ENCODE results near the gene CACNA1C. TPM values are rescaled to one million over a fixed set of nuclear protein-coding genes. Genes with fewer than 3 reads are reported as not detected.

The CACNA1C gene
- polyA plus RNA-seq, 1 of the 3 experiments (the other 2 are of a cell fraction): 1.5 TPM

DNA sequence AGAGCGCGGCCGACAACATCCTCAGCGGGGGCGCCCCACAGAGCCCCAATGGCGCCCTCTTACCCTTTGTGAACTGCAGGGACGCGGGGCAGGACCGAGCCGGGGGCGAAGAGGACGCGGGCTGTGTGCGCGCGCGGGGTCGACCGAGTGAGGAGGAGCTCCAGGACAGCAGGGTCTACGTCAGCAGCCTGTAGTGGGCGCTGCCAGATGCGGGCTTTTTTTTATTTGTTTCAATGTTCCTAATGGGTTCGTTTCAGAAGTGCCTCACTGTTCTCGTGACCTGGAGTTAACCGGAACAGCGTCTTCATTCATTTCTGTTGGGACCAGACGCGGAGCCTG, 638.2 kb downstream of the CACNA1C start (continued):
- TF ChIP-seq NFIC (IDR thresholded peaks at IDR 0.05; ENCODE audit: borderline replicate concordance) (no peak), JUND (IDR thresholded peaks at IDR 0.05) (no peak), RCOR1 (IDR thresholded peaks at IDR 0.05; ENCODE audit: low read length) (no peak), RFX5 (IDR thresholded peaks at IDR 0.05; ENCODE audit: low read length) (no peak), GABPA (IDR thresholded peaks at IDR 0.05; ENCODE audit: low read depth) (no peak), FOXM1 (IDR thresholded peaks at IDR 0.05; ENCODE audit: low read depth) (no peak)

DNA sequence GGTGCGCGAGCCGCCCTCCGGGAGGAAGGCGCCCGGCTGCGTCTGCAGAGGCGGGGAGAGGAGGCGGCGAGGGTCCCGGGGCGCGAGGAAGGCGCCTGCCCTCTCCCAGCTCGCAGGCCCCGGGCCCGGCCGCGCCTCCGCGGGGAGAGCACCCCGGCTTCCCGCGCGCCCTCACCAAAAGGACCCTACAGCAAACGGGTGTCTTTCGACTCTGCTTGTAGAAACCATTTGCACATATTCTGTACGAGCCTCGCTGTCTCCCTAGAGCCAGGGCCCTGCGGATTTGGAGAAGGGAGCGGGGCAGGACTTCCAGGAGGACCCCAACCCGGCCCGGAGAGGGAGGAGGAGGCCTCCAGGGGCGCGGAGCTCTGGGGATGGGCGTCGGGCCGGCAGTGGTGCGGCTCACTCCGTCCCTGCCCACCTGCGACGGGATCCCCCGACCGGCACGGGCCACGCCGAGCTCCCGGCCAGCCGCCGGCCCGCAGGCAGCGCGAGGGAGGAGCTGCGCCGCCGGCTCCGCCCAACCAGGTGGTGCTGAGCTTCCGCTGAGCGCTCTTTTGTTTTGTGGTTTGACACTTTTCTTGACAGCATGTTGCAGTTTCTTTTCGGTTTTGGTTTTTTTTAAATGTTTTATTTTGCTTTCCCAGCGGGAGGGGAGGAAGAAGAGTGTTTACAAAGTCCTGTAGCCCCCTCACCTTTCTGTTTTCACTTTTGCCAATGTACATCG, 638.7 kb downstream of the CACNA1C start:
- Histone ChIP-seq H3K79me2 (ENCODE audit: insufficient read depth) (no peaks in the 10 kb centered on the region), H3K4me2 (no peak overlapping the region), H3K9me3 (no peaks in the 10 kb centered on the region), H3K4me1 (ENCODE audit: control insufficient read depth in 1 of 2, insufficient read depth in 2 of 2, low read depth in 1 of 2, low read length in 1 of 2) (no peaks in the 10 kb centered on the region), H3K4me3 (ENCODE audit: low read depth in 2 of 2, low read length in 1 of 2) (no peak overlapping the region), H3K9me2 (no peaks in the 10 kb centered on the region), H4K20me1 (ENCODE audit: insufficient read depth) (no peaks in the 10 kb centered on the region), H3K9ac (no peak overlapping the region), H3F3A (replicated peaks; ENCODE audit: insufficient read depth) (no peaks in the 10 kb centered on the region), H3K27ac (ENCODE audit: low read depth in 2 of 2, low read length in 1 of 2) (no peak overlapping the region), H3K36me3 (replicated peaks in 1 of 2; ENCODE audit: control insufficient read depth in 1 of 2, insufficient read depth in 2 of 2, low read length in 1 of 2) (no peaks in the 10 kb centered on the region), H2AFZ (ENCODE audit: low read depth) (no peak overlapping the region), H3K27me3 (ENCODE audit: insufficient read depth) (no peaks in the 10 kb centered on the region)
- no peak for DNase-seq
- WGBS (ENCODE audit: low lambda C conversion rate): 63% methylated on average over 28 of the region's 62 CpGs
- no peak for TF ChIP-seq ELF1 (IDR thresholded peaks at IDR 0.05)
- no peak for TF ChIP-seq MEF2A (IDR thresholded peaks at IDR 0.05; ENCODE audit: borderline replicate concordance, low read depth)
- TF ChIP-seq GABPA (IDR thresholded peaks at IDR 0.05; ENCODE audit: low read depth): no peak
- TF ChIP-seq, protein P1, sequence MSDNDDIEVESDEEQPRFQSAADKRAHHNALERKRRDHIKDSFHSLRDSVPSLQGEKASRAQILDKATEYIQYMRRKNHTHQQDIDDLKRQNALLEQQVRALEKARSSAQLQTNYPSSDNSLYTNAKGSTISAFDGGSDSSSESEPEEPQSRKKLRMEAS (IDR thresholded peaks at IDR 0.05; ENCODE audit: low read depth): no peak
- no peak for TF ChIP-seq NRF1 (IDR thresholded peaks at IDR 0.05; ENCODE audit: low read depth, low read length)
- TF ChIP-seq CHD2 (IDR thresholded peaks at IDR 0.05; ENCODE audit: low read length, partially characterized antibody): no peak
- TF ChIP-seq YY1 (IDR thresholded peaks at IDR 0.05; ENCODE audit: low read depth): no peak
- ChIA-PET CTCF (interaction anchor here (0.7 to 1.1 kb wide), 2 partner anchors 8 to 92 kb away, joined by 3 to 4 read pairs; no protein-coding TSS in a partner anchor), POLR2A (no interaction called here)

DNA sequence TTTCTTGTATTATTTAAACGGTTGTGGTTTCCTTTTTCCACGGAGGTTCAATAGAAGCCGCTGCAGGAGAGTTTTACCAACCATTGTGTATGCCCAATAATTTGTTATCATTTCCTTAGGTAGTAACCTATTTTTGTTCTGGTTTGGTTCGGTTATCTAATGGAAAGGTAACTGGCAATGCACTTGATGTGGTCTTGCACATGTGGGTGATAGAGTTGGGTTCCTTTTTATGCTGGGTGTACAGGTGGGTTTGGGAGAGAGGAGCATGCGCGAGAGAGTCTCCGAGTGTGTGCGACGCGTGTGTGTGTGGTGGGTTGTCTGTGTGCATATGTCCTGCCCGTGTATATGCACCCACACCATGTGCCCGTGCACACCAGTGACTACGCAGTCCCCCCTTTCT, 639.3 kb downstream of the CACNA1C start:
- POLR2A ChIA-PET: no interaction called here
- Histone ChIP-seq H3K27me3 (ENCODE audit: insufficient read depth) (no peaks in the 10 kb centered on the region), H3K4me3 (ENCODE audit: low read depth in 2 of 2, low read length in 1 of 2) (no peak overlapping the region), H3K27ac (ENCODE audit: low read depth in 2 of 2, low read length in 1 of 2) (no peak overlapping the region), H3K4me2 (no peak overlapping the region), H4K20me1 (ENCODE audit: insufficient read depth) (no peaks in the 10 kb centered on the region), H3K36me3 (replicated peaks in 1 of 2; ENCODE audit: control insufficient read depth in 1 of 2, insufficient read depth in 2 of 2, low read length in 1 of 2) (no peaks in the 10 kb centered on the region), H3K9me3 (no peaks in the 10 kb centered on the region), H3F3A (replicated peaks; ENCODE audit: insufficient read depth) (no peaks in the 10 kb centered on the region), H2AFZ (ENCODE audit: low read depth) (no peak overlapping the region), H3K9ac (no peak overlapping the region), H3K4me1 (ENCODE audit: control insufficient read depth in 1 of 2, insufficient read depth in 2 of 2, low read depth in 1 of 2, low read length in 1 of 2) (no peaks in the 10 kb centered on the region), H3K79me2 (ENCODE audit: insufficient read depth) (no peaks in the 10 kb centered on the region), H3K9me2 (no peaks in the 10 kb centered on the region)
- no peak for TF ChIP-seq GABPA (IDR thresholded peaks at IDR 0.05; ENCODE audit: low read depth)
- TF ChIP-seq, protein P2, sequence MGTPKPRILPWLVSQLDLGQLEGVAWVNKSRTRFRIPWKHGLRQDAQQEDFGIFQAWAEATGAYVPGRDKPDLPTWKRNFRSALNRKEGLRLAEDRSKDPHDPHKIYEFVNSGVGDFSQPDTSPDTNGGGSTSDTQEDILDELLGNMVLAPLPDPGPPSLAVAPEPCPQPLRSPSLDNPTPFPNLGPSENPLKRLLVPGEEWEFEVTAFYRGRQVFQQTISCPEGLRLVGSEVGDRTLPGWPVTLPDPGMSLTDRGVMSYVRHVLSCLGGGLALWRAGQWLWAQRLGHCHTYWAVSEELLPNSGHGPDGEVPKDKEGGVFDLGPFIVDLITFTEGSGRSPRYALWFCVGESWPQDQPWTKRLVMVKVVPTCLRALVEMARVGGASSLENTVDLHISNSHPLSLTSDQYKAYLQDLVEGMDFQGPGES (IDR thresholded peaks at IDR 0.05; ENCODE audit: low read depth, low read length): no peak
- no peak for TF ChIP-seq CHD2 (IDR thresholded peaks at IDR 0.05; ENCODE audit: low read length, partially characterized antibody)
- no peak for TF ChIP-seq TCF12 (IDR thresholded peaks at IDR 0.05)
- no peak for DNase-seq
- CTCF ChIA-PET: no interaction called here
- 70% methylated on average over 13 of the region's 13 CpGs for WGBS (ENCODE audit: low lambda C conversion rate)
